Stimulated activated CD8-positive, alpha-beta memory T cell treated with anti-CD3 and anti-CD28 coated beads, Interleukin-12 subunit alpha, Interleukin-12 subunit beta, amount 100 ng/mL, for 24 hours (primary cell): ENCODE results near the gene ZNF335.
"Not testable (repeated sequence)": the region's sequence is repeated elsewhere in the genome, so short reads cannot be mapped to it uniquely, and the experiment has no call there.

Experiments
- DNase-seq: peaks from one replicate; pipeline ENCODE4 v3.0.0-alpha.2; 2020; ENCODE audit errors: extremely low read depth

ZNF335 gene

DNA sequence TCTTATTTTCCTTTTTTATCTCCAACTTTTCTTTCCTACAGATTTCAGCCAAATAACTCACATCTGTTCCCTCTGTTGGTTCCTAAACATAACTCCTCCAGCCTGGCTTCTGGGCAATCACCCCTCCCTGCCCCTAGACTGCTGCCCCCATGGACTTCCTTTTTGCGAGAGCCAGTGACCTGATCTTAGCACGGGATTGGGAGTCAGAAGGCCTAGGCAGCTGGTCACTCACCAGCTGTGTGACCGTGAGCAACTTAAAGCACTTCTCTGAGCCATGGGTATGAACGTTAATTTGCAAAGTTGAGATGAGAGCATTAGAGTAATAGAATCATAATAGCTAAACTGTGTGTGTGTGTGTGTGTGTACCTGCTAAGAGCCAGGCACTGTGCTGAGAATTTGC lies 32.2 kb upstream of the ZNF335 start:
- DNase-seq = no peak

DNA sequence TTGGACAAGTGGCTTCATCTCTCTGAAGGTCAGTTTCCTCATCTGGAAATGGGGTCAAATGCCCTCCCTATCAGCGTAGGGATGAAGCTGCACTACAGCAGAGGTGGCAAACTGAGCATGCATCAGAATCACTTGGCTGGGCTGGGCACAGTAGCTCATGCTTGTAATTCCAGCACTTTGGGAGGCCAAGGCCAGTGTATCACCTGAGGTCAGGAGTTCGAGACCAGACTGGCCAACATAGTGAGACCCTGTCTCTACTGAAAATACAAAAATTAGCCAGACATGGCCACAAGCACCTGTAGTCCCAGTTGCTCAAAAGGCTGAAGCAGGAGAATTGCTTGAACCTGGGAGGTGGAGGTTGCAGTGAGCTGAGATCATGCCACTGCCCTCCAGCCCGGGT lies 30.0 kb upstream of the ZNF335 start:
- no peak for DNase-seq

DNA sequence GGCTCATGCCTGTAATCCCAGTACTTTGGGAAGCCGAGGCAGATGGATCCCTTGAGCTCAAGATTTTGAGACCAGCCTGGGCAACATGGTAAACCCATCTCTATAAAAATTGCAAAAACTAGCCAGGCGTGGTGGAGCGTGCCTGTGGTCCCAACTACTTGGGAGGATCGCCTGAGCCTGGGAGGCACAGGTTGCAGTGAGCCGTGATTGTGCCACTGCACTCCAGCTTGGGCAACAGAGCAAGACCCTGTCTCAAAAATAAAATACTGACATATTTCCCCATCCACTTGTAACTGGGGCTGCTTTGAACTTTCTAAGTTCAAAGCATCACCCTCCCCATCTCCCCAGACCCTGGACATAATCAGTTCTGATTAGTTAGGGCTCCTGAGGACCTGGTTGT lies 29.5 kb upstream of the ZNF335 start:
- no peak for DNase-seq

DNA sequence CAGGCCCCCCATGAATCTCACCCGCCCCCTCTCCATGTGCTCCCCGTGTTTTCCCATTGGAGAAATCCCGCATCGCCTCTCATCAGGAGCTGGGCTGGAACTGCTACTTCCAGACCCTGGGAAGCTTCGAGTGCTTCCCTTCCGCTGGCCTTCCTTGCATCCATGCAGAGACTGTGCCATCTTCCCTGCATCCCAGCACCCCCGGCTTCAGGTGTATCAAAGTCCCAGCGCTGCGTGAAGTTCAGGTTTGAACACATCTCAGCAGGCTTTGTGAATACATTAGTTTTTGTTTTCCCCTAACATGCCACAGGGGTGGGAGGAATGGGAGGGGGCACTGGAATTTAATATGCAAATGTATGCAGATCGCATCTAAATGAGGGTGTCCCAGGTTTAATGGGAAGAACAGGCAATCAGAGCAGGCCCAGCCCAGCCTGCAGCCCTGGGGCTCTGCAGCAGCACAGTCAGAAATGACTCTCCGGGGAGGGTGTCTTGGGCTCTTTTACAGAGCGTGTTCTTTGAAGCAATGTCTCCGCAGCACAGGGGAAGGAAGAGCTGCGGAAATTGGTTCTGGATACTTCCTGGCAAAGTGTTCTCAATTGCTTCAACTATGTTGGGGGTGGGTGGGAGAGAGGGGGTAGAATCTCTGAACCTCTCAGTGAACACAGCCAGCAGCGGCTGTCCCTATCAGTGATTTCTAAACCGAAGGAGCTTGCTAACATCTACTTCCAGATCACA lies 28.4 kb upstream of the ZNF335 start:
- no peak for DNase-seq

DNA sequence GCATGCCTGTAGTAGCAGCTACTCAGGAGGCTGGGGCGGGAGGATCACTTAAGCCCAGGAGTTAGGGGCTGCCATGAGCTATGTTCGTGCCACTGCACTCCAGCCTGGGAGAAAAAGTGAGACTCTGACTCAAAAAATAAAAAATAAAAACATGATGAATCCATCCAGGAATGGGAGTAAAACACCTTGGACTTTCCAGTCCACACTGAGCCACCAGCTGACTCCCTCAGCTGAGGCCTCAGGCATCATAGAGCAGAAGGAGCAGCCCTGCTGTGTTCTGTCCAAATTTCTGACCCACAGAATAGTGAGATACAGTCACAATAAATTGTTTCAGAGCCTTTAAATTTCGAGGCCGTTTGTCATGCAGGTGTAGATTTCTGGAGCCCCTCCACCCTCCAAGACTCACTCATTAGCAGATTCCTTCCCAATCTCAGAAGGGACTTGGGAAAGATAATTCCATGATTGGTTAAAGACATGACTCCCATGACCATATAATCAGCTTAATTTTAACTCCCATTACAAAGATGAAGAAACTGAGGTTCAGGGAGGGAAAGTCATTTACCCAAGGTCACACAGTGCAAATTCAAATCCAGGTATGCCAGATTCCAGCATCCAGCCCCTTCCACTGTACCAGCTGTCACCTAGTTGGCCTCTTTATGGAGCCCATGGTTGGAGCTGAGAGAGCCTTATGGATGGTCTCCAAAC lies 27.7 kb upstream of the ZNF335 start:
- DNase-seq = no peak

DNA sequence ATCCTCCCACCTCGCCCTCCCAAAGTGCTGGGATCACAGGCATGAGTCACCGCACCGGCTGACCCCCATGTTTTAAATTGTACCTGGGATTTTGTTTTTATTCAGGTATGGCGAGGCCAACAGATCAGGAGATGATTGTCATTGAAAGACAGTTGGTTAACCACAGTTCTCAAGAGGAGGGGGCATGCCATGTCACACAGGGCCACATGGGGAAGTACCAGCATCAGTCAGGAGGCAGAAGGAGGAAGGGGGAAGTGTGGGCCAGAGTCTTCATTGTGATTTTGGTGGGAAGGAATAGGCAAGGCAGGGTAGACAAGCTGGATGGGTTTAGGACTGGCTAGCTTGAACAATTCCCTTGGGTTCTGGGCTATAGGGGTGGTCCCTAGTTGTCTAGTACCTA lies 26.8 kb upstream of the ZNF335 start:
- DNase-seq = no peak

DNA sequence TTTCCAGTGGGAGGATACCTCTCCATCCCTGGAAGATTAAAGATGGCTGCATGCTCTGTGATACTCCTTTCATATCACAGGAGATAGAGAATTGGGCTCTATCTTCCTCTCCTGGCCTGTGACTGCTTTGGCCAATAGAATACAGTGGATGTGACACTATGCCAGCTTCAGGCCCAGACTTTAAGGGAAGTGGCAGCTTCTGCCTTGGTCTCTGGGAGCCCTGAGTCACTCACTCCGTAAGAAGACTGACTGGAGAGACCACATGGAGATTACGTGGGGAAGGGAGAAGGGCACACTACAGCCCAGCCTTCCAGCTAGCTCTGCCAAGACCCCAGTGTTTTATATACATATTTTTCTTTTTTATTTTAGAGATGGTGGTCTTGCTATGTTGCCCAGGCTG lies 26.3 kb upstream of the ZNF335 start:
- DNase-seq = no peak

DNA sequence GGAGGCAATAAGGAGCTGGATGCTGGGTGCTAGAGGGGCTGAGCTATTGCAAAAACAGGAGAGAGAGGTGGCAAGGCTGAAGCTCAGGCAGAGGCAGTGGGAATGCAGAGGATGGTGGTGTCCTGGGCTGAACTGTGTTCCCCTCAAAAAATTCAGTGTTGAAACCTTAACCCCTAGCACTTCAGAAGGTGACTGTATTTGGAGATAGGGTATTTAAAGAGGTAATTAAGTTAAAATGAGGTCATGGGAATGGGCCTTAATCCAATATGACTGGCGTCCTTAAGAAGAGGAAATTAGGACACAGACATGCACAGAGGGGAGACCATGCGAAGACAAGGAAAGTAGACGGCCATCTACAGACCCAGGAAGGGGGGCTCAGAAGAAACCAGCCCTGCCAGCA lies 25.2 kb upstream of the ZNF335 start:
- no peak for DNase-seq

DNA sequence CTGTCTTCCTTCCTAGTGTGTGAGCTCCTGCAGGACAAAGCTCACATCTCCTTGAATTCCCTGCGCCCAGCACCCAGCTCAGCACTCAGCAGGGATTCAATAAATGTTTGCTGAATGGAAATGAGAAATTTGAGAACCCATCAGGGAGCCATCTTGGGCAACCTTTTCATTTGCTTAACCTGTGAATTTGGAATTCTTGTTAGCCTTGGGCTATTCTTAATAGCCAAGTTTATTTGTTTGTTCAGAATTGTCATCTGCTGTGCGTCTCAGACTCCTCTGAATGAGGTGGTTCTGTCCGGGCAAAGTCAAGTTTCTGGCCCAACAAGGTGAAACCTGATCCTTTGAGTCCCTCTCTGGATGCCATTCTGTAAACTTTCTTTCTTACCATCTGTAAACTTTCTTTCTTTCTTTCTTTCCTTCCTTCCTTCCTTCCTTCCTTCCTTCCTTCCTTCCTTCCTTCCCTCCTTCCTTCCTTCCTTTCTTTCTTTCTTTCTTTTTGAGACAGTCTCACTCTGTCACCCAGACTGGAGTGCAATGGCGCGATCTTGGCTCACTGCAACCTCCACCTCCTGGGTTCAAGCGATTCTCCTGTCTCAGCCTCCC lies 23.6 kb upstream of the ZNF335 start:
- not testable (repeated sequence) for DNase-seq

DNA sequence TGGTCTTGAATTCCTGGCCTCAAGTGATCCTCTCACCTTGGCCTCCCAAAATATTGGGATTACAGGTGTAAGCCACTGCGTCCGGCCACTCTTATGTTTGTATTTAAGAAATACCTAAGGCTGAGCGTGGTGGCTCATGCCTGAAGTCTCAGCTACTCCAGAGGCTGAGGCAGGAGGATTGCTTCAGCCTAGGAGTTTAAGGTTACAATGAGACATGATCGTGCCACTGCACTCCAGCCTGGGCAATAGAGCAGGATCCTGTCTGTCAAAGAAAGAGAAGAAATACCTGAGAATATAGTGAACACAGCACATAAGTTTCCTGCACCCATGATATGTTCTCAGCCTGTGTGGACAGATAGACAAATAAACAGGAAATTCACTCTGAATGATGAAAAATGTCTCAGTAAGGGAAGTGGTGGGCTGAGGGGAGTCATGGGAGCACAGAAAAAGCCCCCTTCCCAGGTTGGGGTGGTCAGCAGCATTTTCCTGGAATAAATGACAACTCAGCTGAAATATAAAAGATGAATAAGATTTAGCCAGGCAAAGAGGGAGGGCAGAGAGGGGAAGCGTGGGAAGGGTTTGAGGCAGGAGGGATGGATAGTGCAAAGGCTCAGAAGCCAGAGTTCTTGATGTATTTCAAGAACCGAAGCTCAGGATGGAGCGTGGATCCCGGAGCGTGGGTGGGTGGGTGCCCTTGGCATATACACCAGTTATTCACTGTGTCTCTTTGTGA lies 22.9 kb upstream of the ZNF335 start:
- DNase-seq = no peak

DNA sequence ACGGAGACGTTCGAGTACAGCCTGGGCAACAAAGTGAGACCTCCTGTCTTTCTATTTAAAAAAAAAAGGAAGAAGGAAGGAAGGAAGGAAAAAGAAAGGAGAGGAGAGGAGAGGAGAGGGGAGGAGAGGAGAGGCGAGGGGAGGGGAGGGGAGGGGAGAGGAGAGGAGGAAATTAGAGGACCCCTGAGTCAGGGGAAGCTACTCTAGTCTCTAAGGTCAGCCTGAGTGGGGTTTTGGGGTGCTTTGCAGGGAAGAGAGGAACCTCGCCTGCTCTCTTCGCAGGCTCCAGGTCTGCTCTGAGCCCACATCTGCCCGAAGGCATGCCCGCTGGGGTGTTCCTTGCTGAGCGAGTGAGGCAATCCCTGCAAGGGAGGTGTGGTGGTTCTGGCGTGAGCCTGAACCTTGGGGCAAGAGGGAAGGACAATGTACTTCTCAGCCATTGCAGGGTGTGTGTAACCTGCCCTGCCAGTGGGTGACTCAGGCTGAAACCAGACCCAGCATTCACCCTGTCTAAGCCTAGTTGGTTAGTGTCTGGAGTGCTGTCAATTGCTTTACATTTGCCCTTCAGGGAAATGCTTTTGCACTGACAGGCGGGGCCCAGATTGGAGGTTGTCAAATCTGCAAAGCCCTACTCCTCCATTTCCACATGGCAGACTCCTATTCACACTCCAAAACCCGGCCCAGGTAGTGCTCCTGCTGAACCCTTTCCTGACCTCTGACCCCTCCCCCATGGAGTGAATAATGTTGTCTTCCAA lies 21.4 kb upstream of the ZNF335 start:
- DNase-seq = no peak

DNA sequence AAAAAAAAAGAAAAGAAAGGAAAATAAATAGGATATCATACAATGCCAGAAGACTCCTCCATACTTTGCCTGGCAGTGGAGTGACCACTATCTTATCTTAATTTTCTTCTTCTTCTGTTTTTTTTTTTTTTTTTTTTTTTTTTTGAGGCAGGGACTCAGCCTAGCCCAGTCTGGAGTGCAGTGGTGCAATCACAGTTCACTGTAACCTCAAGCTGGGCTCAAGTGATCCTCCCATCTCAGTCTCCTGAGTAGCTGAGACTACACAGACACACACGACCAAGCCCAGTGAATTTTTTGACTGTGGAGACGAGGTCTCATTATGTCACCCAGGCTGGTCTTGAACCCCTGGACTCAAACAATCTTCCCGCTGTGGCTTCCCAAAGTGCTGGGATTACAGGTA lies 19.6 kb upstream of the ZNF335 start:
- DNase-seq = no peak

DNA sequence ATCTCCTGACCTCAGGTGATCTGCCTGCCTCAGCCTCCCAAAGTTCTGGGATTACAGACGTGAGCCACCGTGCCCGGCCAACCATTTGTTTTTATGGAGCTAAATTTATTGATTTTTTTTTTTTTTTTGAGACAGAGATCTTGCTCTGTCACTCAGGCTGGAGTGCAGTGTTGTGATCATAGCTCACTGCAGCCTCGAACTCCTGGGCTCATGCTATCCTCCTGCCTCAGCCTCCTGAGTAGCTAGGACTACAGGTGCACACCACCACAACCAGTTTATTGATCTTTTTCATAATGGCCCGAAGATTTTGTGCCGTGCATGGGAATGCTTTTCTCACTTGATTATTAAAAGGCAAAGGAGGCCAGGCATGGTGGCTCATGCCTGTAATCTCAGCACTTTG lies 16.8 kb upstream of the ZNF335 start:
- not testable (repeated sequence) for DNase-seq

DNA sequence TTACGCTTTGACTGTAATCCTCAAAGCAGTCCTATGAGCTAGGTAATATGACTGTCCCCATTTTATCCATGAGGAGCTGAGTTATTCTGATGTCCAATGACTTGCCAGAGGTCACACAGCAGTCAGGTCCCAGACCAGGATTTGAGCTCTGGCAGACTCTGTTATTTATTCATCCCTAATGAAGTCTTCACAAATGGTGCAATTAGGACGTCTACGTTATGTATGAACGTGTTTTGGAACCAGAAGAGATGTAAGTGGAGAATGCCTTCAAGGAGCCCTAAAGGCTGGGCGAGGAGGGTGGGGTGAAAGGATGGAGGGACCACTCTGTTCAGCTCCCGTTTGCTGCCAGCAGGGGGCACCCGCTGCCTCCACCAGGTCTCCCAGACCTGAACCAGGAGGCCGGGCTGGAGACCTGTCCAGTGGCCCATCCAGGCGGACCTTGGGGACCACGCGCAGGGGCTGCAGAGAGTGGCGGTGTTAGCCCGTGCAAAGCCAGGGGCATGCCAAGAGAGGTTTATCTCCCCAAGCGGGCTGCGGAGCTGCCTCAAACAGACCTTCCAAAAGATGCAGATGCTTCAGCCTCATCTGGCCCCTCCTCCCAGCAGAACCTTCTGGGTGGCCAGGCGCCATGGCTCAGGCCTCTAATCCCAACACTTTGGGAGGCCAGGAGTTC lies 15.2 kb upstream of the ZNF335 start:
- no peak for DNase-seq

DNA sequence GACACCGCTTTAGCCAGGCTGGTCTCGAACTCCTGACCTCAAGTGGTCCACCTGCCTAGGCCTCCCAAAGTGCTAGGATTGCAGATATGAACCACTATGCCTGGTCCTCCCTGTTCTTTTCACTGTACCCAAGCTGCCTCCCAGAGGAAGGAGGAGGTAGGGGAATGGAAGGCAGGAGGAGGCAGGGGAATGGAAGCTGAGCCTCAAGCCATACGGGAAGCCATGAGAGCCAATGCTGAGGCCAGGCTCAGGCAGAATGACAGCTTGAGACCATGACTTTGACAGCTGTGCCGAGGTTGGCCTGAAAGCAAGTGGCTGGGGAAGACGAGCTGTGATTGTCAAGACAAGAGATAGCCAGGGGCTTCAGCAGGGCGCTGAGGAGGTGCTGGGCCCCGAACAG lies 13.6 kb upstream of the ZNF335 start:
- no peak for DNase-seq

DNA sequence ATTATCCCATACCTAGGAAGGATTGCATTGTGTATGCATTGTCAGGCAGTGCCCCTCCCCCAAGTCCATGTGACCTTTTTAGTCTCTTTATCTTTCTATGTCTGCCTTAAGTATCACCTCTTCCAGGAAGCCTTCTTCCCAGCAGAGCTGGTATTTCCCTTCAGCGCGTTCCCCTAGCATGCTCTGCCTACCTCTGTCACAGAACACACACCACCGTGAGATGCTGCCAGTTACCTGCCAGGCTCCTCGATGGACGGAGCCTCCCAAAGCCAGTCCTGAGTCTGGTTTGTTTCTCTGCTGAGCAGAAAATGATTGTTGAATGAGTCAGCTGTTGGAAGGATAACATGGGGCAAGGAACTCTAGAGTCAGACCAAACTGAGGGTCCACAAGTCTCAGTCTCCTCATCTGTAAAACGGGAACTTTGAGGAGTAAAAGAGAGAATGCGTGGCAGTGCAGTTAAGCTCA lies 11.3 kb upstream of the ZNF335 start:
- no peak for DNase-seq

DNA sequence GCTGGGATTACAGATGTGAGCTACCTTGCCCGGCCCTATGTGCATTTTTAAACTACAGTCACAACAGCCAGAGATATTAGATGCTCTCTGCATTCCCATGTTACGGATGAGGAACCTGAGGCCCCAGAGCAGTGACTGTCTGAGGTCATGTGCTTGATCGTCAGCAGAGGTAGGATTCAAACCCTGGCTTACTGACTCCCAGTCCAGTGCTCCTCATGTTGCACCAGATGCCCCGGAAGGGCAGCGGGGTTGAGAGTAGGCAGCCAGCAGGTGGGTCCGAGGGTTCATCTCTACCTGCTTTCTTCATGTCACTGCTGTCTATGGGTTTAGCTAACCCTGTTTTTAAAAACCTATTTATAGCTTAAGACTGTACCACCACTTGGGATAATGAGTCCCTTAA lies 9.3 kb upstream of the ZNF335 start:
- DNase-seq = no peak

DNA sequence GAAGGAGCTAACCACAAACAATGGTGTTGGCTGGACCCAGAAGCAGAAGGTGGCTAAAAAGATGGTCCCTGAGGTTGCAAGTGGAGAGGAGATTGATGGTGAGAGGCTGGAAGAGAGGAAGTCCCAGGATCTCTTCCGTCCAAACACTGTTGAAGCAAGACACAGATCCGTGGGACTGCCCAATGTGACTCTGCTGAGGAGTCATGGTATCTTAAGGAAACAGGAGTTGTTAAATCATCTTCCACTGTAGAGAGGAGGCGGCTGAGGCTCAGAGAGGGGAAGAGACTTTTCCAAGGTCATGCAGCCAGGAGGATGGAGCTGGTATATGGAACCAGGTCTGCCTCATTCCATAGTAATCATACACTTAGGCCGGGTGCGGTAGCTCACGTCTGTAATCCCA lies 4.1 kb upstream of the ZNF335 start:
- DNase-seq = no peak

DNA sequence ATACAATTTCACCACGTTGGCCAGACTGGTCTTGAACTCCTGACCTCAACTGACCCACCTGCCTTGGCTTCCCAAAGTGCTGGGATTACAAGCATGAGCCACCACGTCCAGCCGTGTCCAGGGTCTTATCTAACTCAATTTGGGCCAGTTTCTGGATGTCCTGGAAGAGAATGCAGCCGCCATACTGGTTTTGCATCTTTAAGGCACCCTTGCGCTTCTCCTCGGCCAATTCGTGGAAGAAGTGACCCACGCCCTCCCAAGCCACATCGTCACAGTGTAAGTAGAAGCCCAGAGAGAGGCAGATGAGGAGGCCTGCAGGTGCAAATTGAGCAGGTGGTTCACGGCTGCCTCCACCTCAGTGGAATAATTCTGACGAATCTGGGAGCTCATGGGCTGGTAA lies 3.7 kb upstream of the ZNF335 start:
- no peak for DNase-seq

DNA sequence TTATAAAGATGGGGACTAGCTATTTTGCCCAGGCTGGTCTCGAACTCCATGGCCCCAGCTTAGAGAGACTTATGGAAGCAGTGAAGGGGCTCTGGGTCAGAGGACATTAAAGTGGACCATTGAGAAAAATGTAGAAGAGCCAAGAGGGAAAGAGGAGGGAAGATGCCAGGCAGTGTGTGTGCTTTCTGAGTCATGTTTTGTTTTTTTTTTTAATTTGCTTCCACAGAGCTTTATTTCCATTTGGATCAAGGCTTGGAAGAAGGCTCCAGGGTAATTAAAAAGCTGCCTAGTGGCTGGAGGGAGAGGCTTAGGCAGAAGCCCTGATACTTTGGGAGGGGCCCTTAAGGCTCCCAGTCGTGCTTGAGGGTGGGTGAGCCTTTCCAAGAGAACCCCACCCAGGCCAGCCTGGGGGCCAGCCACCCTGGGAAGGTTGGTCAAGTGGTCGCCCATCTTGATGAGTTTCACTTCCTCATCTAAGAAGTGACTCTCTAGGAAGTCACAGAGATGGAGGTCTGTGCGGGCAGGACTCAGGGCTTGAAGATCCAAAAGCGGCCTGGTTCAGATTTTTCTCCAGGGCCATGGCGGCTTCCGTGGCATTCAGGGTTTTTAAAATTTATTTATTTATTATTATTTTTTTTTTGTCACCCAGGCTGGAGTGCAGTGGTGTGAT lies 3.0 kb upstream of the ZNF335 start:
- no peak for DNase-seq
